ENCODE results near the gene TULP4.
"Not testable (repeated sequence)": the region's sequence is repeated elsewhere in the genome, so short reads cannot be mapped to it uniquely, and the experiment has no call there.

The TULP4 gene

DNA sequence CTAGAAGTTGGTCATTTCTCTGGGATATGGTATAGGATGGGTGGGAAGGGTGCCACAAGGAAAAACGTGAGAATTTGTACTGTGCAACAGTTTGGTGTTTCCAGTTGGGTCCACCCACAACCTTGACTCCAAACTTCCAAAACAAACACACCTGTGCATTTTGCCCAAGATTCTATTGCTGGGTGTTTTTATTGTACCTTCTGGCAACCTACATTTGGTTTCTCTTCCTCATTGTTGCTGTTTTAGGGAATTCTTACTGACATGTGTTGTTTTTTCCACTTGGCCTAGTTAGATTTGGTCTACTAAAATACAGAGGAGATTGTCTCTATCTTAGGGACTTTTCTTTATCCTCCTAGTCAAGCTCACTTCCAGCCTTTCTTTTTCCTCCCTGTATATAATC, 16.7 kb downstream of the TULP4 start:
- DNase-seq (ENCODE audit: low spot score) = no peak

DNA sequence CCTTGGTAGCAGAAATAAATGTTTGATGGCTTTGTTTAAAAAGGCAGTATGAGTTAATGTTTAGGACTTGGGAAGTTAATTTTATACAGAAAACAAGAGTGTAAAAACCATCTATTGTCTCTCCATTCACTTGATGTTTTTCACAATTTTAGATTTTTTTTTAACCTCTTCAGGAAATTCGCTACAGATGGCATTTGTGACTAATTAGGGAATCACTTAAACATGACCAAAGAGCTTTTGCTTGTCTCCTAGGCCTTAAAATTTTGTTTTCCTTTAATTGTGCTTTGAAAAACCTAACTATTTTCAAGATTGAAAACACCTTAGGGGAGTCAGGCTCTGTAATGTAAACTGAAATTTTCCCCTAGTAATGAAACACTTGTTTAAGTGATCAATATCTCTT, 17.3 kb downstream of the TULP4 start:
- no peak for DNase-seq (ENCODE audit: low spot score)

DNA sequence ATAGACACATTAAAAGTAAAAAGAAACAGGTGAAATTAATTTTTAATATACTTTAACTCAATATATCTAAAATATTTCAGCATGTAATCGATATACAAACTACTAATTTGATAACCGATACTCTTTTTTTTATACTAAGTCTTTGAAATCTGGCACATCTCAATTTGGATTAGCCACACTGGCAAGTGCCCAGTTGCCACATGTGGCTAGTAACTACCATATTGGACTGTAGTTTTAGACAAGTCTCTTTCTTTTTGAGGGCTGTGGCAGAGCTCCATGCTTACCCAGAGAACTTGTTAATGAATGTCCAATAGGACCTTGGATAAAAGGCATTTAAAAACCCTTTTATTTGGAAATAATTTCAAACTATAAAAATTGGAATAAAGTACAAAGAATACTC, 17.8 kb downstream of the TULP4 start:
- DNase-seq (ENCODE audit: low spot score) = no peak

DNA sequence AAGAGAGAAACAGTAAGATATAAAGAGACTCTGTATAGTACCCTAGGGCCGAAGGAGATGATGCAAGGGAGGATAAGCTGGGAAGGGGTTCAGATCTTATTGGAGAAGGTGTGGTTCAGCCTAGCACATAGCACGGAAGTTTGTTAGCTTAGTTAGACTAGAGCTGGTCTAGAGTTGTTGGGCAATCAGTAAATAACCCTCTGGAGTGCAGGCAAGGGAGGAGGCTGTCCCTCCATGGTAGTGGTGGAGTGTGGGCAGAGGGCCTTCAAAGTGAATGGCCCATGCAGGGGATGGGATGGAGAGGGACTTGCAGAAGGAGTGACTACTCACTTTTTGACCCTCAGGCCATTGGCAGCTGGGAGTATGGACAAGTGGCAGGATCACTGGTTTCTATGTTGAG, 20.0 kb downstream of the TULP4 start:
- no peak for DNase-seq (ENCODE audit: low spot score)

DNA sequence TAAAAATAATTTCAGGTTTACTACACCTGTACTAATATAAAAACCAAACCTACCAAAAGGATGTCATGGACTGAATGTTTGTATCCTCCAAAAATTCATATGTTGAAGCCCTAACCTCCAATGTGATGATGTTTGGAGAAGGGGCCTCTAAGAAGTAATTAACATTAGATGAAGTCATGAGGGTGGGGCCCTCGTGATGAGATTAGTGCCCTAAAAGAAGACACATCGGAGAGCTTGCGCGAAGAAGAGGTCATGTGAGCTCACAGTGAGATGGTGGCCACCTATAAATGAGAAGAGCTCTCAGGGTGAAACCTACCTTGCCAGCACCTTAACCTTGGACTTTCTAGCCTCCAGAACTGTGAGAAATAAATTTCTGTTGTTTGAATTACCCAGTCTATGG, 20.8 kb downstream of the TULP4 start:
- no peak for DNase-seq (ENCODE audit: low spot score)

DNA sequence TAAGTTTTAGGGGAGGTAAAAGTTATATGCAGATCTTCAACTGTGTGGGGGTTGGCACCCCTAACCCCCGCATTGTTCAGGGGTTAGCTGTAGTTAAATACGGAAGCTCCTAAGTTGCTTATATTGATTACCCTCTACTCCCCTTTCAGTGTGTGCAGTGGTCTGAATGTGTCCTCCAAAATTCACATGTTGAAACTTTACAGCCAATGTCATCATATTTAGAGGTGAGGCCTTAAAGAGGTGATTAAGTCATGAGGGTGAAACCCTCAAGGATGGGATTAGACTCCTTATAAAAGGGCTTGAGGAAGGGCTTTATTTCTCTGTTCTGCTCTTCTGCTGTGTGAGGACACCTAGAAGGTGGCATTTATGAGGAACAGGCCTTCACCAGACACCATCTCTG, 22.3 kb downstream of the TULP4 start:
- DNase-seq (ENCODE audit: low spot score) = no peak

DNA sequence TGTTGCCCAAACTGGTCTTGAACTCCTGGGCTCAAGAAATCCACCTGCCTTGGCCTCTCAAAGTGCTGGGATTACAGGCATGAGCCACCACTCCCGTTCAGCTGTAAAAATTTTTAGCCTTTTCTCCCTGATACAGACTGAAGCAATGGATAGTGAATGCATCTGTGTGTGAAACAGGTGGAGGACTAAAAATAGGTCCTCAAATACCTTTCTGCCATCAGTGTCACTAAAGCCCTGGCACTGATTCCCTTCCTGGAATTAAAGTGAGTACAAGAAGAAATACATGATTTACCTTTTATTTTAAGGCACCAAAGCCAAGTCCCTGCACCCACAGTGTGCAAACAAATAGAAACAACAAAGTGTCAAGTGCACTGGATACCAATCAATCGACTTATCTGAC, 25.1 kb downstream of the TULP4 start:
- DNase-seq (ENCODE audit: low spot score) = no peak

DNA sequence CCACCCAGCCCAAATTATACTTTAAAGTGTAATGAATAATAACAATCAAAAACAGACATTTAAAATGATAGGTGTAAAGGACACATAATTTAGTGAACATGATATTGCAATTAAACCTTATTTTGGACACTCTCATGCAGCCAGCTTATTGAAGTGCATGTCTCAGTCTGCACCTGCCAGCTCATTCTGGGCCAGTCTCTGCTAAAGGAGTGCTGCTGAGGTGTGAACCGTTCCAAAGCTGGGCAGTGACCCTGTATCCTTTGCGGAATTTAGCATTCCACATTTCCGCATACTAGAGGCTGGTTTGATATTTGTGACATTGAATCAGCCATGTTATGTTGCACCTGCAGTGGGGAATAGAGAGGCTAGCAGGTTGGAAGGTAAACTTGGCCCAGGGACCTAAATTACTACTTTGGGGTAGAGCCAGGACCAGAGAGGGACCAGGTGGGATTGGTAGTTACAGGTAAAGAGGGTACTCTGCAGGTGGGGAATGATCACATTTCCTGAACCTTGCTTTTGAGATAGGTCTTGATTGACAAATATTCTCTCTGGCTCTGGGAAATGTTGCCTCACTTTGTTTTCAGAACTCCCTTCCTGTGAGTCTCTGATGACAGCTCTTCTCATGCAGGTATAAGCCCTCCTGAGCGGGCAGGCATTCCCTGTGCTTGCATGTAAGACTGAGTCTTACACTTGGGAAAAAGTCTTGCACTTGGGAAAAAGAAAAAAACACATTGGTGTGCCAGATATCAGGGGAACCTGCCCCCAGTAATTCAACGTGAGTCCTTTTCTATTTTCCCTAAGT, 26.2 kb downstream of the TULP4 start:
- DNase-seq (ENCODE audit: low spot score) = no peak

DNA sequence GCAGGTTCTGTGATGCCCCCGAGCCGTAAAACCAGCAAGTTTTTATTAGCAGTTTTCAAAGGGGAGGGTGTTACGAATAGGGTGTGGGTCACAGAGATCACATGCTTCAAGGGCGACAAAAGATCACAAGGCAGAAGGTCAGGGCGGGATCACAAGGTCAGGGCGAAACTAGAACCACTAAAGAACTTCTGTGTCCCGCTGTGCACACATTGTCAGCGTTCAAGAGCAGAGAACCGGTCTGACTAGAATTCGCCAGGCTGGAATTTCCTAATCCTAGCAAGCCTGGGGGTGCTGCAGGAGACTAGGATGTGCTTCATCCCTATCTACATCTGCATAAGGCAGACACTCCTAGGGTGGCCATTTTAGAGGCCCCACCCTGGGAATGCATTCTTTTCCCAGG, 26.9 kb downstream of the TULP4 start:
- not testable (repeated sequence) for DNase-seq (ENCODE audit: low spot score)

DNA sequence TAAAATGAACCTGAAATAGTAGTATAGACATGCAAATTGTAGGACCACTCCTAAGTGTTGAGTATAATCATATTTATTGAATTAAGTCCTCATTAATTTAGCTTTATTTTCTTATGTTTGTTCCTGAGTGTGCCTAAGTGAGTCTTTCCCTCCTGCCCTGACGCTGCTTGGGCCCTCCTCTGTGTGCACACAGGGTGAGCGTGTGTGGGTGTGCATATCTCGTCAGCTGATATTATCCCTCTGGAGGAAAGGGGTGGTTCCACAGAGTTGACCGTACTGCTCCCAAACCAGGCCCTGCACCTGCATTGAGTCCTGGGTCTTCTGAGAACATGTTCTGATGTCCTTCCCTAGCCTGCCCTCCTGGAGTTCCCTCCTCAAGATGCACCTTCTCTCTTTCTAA, 28.0 kb downstream of the TULP4 start:
- no peak for DNase-seq (ENCODE audit: low spot score)

DNA sequence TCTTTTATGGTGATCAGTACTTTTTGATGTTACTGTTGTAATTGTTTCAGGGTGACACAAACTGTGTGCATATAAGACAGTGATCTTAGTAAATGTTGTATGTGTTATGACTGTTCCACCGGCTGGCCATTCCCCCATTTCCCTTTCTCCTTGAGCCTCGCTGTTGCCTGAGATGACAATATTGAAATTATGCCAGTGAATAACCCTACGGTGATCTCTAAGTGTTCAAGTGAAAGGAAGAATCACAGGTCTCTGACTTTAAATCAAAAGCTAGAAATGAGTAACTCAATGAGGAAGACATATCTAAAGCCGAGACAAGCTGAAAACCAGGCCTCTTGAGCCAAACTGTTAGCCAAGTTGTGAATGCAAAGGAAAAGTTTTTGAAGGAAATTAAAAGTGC, 32.3 kb downstream of the TULP4 start:
- no peak for DNase-seq (ENCODE audit: low spot score)

DNA sequence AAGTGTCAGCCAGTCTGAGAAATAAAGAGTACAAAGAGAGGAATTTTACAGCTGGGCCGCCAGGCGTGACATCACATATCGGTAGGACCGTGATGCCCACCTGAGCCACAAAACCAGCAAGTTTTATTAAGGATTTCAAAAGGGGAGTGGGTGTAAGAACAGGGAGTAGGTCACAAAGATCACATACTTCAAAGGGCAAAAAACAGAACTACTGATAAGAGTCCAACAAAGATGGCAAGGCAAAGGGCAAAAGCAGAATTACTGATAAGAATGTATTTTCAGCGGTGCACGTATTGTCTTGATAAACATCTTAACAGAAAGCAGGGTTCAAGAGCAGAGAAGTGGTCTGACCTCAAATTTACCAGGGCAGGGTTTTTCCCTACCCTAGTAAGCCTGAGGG, 33.2 kb downstream of the TULP4 start:
- not testable (repeated sequence) for DNase-seq (ENCODE audit: low spot score)

DNA sequence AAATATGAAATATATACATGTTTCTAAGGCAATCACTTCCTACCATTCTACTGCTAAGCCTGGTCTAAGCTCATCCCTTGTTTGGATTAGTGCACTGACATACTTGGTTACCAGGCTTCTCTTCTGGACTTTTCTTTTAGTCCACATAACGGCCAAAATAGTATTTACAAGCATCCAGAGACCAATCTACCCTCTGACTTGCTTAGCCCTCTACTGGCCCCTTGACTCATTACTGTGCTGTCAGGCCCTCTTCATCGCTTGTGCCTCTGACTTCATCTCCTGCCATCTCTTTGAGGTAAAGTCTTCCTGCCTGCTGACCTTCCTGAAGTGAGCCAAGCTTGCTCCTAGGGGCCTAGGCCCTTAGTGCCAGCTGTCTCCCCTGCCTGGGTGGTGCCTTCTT, 35.1 kb downstream of the TULP4 start:
- DNase-seq (ENCODE audit: low spot score) = no peak

DNA sequence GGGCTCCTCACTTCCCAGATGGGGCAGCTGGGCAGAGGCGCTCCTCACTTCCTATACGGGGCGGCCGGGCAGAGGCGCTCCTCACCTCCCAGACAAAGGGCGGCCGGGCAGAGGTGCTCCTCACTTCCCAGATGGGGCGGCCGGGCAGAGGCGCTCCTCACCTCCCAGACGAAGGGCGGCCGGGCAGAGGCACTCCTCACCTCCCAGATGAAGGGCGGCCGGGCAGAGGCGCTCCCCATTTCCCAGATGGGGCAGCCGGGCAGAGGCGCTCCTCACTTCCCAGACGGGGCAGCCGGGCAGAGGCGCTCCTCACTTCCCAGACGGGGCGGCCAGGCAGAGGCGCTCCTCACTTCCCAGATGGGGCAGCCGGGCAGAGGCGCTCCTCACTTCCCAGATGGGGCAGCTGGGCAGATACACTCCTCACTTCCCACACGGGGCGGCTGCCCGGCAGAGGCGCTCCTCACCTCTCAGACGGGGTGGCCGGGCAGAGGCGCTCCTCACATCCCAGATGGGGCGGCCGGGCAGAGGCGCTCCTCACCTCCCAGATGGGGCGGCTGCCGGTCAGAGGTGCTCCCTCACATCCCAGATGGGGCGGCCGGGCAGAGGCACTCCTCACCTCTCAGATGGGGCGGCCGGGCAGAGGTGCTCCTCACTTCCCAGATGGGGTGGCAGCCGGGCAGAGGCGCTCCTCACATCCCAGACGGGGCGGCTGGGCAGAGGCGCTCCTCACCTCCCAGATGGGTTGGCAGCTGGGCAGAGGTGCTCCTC, 36.7 kb downstream of the TULP4 start:
- not testable (repeated sequence) for DNase-seq (ENCODE audit: low spot score)

DNA sequence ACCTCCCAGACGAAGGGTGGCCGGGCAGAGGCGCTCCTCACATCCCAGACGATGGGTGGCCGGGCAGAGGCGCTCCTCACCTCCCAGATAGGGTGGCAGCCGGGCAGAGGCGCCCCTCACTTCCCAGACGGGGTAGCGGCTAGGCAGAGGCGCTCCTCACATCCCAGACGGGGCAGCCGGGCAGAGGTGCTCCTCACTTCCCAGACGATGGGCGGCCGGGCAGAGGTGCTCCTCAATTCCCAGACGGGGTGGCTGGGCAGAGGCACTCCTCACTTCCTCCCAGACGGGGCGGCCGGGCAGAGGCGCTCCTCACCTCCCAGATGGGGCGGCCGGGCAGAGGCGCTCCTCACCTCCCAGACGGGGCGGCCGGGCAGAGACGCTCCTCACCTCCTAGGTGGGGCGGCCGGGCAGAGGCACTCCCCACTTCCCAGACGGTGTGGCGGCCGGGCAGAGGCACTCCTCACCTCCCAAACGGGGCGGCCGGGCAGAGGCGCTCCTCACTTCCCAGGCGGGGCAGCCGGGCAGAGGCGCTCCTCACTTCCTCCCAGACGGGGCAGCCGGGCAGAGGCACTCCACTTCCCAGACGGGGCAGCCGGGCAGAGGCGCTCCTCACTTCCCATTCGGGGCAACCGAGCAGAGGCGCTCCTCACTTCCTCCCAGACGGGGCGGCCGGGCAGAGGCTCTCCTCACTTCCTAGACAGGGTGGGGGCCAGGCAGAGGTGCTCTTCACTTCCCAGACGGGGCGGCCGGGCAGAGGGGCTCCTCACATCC, 37.4 kb downstream of the TULP4 start:
- DNase-seq (ENCODE audit: low spot score) = not testable (repeated sequence)

DNA sequence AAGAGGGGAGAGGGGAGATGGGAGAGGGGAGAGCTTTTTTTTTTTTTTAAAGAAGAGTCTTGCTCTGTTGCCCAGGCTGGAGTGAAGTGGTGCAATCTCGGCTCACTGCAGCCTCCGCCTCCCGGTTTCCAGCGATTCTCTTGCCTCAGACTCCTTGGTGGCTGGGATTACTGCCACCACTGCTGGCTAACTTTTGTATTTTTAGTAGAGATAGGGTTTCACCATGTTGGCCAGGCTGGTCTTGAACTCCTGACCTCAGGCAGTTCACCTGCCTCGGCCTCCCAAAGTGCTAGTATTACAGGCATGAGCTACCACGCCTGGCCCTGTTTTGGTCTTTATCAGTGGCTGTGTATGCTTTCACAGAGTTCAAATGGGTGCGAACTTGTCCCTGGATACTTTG, 38.5 kb downstream of the TULP4 start:
- DNase-seq (ENCODE audit: low spot score) = not testable (repeated sequence)

DNA sequence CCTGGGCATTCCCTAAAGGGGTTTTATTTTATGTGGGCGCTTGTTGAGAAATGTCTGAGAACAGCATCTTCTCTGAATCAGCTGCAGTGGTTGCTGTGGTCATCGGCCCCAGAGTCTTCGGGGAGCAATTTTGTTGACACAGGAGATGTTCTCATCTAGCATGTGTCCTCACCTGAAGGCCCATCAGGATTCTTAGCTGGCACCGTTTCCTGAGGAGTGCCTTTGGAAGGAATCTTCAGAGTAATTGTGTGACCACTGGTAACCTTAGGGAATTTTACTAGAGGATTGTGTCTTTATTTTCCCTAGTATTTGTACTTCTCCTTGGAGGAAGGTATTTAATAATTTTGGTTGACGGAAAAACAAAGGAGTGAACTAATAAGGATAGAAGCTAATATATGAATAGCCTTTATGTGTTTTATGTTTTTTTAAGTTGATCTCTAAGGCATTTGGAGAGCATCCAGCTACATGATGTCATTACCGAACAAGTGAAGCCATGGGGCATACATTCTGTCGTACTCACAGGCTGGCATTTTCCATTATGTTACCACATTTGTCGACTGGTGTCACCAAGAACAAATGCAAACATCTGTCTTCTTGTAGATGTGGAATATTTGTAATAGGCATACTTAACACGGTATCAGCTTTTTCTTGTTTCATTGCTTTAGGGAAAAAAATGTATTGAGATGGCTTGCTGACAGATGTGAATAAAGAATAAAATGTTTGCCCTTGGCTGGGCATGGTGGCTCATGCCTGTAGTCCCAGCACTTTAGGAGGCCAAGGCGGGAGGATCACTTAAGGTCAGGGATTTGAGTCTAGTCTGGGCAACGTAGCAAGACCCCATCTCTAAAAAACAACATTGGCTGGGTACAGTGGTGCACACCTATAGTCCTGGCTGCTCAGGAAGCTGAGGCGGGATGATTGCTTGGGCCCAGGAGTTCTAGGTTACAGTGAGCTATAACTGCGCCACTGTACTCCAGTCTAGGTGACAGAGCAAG, 41.9 kb downstream of the TULP4 start:
- no peak for DNase-seq (ENCODE audit: low spot score)

DNA sequence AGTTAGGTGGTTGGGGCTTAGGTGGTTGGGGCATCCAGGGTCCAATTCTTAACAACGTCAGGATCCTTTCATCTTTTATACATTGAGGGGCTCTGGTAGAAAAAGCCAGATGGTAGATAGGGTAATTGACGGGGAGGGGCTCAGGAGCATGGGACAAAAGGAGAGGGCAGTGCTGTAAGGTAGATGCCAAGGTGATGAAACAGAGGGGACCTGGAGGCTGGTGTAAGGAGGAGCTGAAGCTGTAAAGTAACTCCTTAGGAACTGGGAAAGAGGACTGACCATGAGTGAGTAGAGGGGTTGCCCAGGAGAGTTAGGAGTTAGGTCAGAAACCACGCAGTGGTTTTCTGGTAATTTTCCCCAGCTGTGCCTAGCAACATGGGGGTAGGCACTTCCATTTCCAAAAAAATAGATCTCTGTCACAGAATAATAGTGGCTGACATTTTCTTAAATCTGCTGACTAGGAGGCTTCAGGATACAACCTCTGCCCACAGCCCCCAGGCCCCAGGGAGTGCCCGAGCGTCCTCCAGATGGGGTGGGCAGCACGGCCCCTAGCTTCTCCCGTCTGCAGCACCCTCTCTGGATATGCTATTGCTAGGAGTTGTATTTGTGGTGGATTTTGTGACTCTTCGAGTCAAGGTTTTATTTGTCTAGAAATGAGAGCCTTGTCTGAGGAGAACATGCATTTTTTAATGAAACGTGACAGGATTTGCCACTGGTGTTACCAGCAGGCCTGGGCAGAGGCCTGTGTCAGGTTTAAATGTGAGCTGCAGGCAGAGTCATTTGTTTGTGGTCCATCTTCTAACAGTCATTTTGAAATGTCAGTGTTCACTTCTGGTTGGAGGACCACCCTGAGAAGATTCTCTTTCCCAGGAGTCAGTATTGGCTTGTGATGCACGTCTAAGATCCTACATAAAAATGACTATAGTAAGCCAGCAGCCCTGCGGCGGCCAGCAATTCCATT, 44.6 kb downstream of the TULP4 start:
- DNase-seq (ENCODE audit: low spot score) = no peak

DNA sequence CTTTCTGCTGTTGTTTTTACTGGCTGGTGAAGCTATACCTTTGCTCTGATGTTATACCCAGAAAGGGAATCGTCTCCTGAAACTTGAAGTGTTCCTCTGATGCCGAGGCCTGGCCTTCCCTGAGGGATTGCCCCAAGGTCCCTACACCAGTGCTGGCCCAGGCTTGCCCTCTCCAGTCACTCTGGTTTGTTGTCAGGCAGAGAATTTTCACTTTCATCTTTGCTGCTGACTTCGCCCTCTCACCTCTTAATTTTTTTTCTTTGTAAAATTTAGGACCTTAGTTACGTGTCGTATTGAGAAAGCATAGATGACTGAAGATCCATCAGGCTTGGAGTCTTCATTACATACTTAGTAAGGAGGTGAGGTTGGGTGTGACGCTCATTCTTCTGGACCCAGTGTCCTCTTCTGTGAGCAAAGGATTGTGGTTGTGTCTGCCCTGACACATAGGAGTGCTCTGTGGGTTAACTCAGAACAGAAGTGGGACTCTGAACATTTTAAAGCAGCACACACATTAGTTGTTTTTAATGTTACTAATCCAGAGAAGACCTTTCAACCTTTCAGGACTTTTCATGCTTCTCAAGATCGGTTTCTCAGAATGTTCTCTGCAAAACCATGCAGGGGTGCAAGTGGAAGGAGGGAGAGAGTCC, 45.4 kb downstream of the TULP4 start:
- no peak for DNase-seq (ENCODE audit: low spot score)
